Hepatocyte (in vitro differentiated cells): ENCODE data around the gene LBHD1. TPM values are rescaled to one million over a fixed set of nuclear protein-coding genes. Genes with fewer than 3 reads are reported as not detected.
A peak's percentile ranks its signal among the peaks of the same experiment; 100 is the strongest.

Experiments used
- DNase-seq: peaks from one replicate; pipeline ENCODE4 v3.0.0-alpha.2; 2016; ENCODE audit warnings: low spot score
- H2AFZ ChIP-seq: fragments of 200-600 bp; sonication (generic); 2 replicates; pipeline ENCODE4 v1.6.0; 2016; ENCODE audit warnings: antibody characterized with exemption, mild to moderate bottlenecking
- H3K27ac ChIP-seq: fragments of 200-600 bp; sonication (generic); 2 replicates; pipeline ENCODE4 v1.5.1; 2016; ENCODE audit warnings: mild to moderate bottlenecking
- H3K27me3 ChIP-seq: fragments of 200-600 bp; sonication (generic); 2 replicates; pipeline ENCODE4 v1.6.1; 2016
- H3K36me3 ChIP-seq: fragments of 200-600 bp; sonication (generic); replicated peaks from 2 replicates; pipeline ENCODE4 v1.5.1; 2016; ENCODE audit warnings: low read depth; ENCODE audit not compliant: insufficient read depth
- H3K4me1 ChIP-seq: fragments of 200-600 bp; sonication (generic); 2 replicates; pipeline ENCODE4 v1.5.1; 2016; ENCODE audit warnings: mild to moderate bottlenecking, moderate library complexity; ENCODE audit not compliant: insufficient read depth
- H3K4me2 ChIP-seq: fragments of 200-600 bp; sonication (generic); 2 replicates; pipeline ENCODE4 v1.6.0; 2016
- H3K4me3 ChIP-seq: fragments of 200-600 bp; sonication (generic); 2 replicates; pipeline ENCODE4 v1.5.1; 2016; ENCODE audit warnings: mild to moderate bottlenecking
- H3K79me2 ChIP-seq: fragments of 200-600 bp; sonication (generic); 2 replicates; pipeline ENCODE4 v1.6.0; 2017; ENCODE audit warnings: mild to moderate bottlenecking
- H3K9me2 ChIP-seq: fragments of 200-600 bp; sonication (generic); replicated peaks from 2 replicates; pipeline ENCODE4 v1.6.0; 2017; ENCODE audit warnings: mild to moderate bottlenecking; ENCODE audit not compliant: insufficient read depth
- H3K9me3 ChIP-seq: fragments of 200-600 bp; sonication (generic); 2 replicates; pipeline ENCODE4 v1.5.1; 2016; ENCODE audit warnings: low read depth, mild to moderate bottlenecking
- H4K20me1 ChIP-seq: fragments of 200-600 bp; sonication (generic); 2 replicates; pipeline ENCODE4 v1.6.0; 2016; ENCODE audit warnings: mild to moderate bottlenecking; ENCODE audit not compliant: insufficient read depth, poor library complexity, severe bottlenecking
- EZH2 ChIP-seq: fragments of 200-600 bp; sonication (generic); IDR thresholded peaks from 2 replicates; pipeline ENCODE4 v1.6.1; 2016; ENCODE audit warnings: antibody characterized with exemption, mild to moderate bottlenecking, borderline replicate concordance
- EZH2phosphoT487 ChIP-seq: fragments of 200-600 bp; sonication (generic); IDR thresholded peaks from one replicate; pipeline ENCODE4 v1.6.1; 2018; ENCODE audit warnings: antibody characterized with exemption, mild to moderate bottlenecking, low read depth, moderate library complexity; ENCODE audit not compliant: unreplicated experiment, severe bottlenecking
- WGBS: methylation state at CpG from one replicate; pipeline ENCODE4 v1.1.6; 2016; ENCODE audit warnings: low lambda C conversion rate; ENCODE audit errors: missing lambda C conversion rate; 5-methylcytosine and 5-hydroxymethylcytosine counted together
- polyA plus RNA-seq: library from polyadenylated mRNA; unstranded; fragments of >200 nt; fragmentation: Nextera tagmentation; extraction: Ambion mirVana; gene quantifications from 2 replicates; pipeline ENCODE4 v1.2.1, GENCODE V29; 2016
- total RNA-seq: library from RNA; depleted of rRNA; stranded (reverse); fragments of >200 nt; gene quantifications from 2 replicates; pipeline ENCODE4 v1.2.3, GENCODE V29; 2014
- TF ChIP-seq, protein P1 (sequence below): fragments of 200-600 bp; sonication (generic); IDR thresholded peaks from 2 replicates; pipeline ENCODE4 v1.5.1; 2016; ENCODE audit warnings: antibody characterized with exemption, mild to moderate bottlenecking; ENCODE audit not compliant: poor library complexity

Gene LBHD1
- total and polyA plus RNA-seq, 2 experiments from 2014 or later = 6.5 to 11.2 TPM

DNA sequence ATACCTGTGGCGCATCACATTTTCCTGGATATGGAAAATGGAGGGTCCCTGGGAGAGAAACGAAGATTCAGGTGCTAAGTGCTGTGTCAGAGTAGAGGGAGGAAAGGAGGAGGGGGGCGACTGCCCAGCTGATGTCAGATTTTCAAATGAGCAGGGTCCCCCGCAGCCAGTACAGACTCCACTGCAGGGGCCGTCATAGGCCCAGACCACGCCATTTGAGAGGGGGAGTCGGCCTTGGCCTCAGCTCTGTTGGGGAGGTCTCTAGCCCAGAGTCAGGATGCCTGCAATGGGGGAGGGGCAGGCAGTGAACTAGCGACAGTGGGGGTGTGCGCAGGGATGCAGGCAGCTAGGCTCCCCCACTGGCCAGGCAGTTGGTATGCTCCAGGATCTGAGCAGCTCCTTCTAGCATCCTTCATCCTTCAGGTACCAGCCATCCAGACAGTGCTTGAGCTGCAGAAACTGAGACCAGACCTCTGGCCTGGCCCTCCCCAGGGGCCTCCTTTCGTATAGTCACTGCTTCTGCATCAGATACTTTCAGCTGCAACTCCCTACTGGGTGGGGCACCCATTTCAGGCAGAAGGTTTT, 35.3 kb upstream of the LBHD1 start, which contains the start of the genes BSCL2 and GNG3:
BSCL2 (minus strand) TSS at position 148 of the 585 bp plus-strand sequence. CDS start 229 bp downstream, outside the sequence.
GNG3 (plus strand) TSS at position 400 of the 585 bp plus-strand sequence. CDS start 620 bp downstream, outside the sequence.
- H2AFZ ChIP-seq = peak within 1 kb of the TSS; percentile 19

GRCh38 chr11:62706850-62707247, 34.8 kb upstream of the LBHD1 start:
- Histone ChIP-seq H3K27ac (peak overlapping the region; percentile 65), H4K20me1 (no peaks in the 10 kb centered on the region), H3K4me1 (peaks cover 37% of the 10 kb centered on the region), H3K9me3 (no peaks in the 10 kb centered on the region), H3K9me2 (no peaks in the 10 kb centered on the region), H3K79me2 (peaks cover 25% of the 10 kb centered on the region), H3K27me3 (no peaks in the 10 kb centered on the region), H3K36me3 (no peaks in the 10 kb centered on the region), H3K4me3 (peak overlapping the region; percentile 12), H3K4me2 (peak overlapping the region; percentile 85), H2AFZ (no peak overlapping the region)
- no peak for DNase-seq
- WGBS = 55% methylated on average over 8 of the region's 8 CpGs
- TF ChIP-seq EZH2phosphoT487 = no peak
- no peak for TF ChIP-seq EZH2
- TF ChIP-seq, protein P1, sequence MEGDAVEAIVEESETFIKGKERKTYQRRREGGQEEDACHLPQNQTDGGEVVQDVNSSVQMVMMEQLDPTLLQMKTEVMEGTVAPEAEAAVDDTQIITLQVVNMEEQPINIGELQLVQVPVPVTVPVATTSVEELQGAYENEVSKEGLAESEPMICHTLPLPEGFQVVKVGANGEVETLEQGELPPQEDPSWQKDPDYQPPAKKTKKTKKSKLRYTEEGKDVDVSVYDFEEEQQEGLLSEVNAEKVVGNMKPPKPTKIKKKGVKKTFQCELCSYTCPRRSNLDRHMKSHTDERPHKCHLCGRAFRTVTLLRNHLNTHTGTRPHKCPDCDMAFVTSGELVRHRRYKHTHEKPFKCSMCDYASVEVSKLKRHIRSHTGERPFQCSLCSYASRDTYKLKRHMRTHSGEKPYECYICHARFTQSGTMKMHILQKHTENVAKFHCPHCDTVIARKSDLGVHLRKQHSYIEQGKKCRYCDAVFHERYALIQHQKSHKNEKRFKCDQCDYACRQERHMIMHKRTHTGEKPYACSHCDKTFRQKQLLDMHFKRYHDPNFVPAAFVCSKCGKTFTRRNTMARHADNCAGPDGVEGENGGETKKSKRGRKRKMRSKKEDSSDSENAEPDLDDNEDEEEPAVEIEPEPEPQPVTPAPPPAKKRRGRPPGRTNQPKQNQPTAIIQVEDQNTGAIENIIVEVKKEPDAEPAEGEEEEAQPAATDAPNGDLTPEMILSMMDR = no peak

More for the DNA sequence above, 35.3 kb upstream of the LBHD1 start, which contains the start of the genes BSCL2 and GNG3:
- no peaks in the 10 kb centered on the region for H3K27me3 ChIP-seq
- H3K9me3 ChIP-seq = no peaks in the 10 kb centered on the region
- H3K4me3 ChIP-seq = peak within 1 kb of the TSS; percentile 12
- TF ChIP-seq EZH2phosphoT487 (no peak), EZH2 (no peak)
- TF ChIP-seq, protein P1 = no peak
- peak within 1 kb of the TSS; percentile 85 for H3K4me2 ChIP-seq
- no peaks in the 10 kb centered on the region for H3K36me3 ChIP-seq
- peaks cover 42% of the 10 kb centered on the region for H3K4me1 ChIP-seq
- peaks cover 25% of the 10 kb centered on the region for H3K79me2 ChIP-seq
- H3K9me2 ChIP-seq = no peaks in the 10 kb centered on the region
- no peaks in the 10 kb centered on the region for H4K20me1 ChIP-seq
- peak; percentile 31 for DNase-seq
- H3K27ac ChIP-seq = peak within 1 kb of the TSS; percentile 96
- 60% methylated on average over 10 of the region's 10 CpGs for WGBS

- Histone ChIP-seq H3K9me3 (no peaks in the 10 kb centered on the region), H3K27ac (peak overlapping the region; percentile 85), H3K79me2 (peaks cover 25% of the 10 kb centered on the region), H3K4me1 (peaks cover 37% of the 10 kb centered on the region), H3K9me2 (no peaks in the 10 kb centered on the region), H3K4me3 (peak overlapping the region; percentile 35), H3K36me3 (no peaks in the 10 kb centered on the region), H2AFZ (peak overlapping the region; percentile 66), H3K4me2 (peak overlapping the region; percentile 85), H4K20me1 (no peaks in the 10 kb centered on the region), H3K27me3 (no peaks in the 10 kb centered on the region)
- WGBS = 4% methylated on average over 64 of the region's 73 CpGs
- TF ChIP-seq, protein P1 = no peak
- TF ChIP-seq EZH2 = no peak
- no peak for TF ChIP-seq EZH2phosphoT487
- peak; percentile 99 for DNase-seq
These were observed 34.1 kb upstream of the LBHD1 start for GRCh38 chr11:62705880-62706849.
